22Rv1 (cell line): Measurements from ENCODE around the gene UPP2.
A peak's percentile ranks its signal among the peaks of the same experiment; 100 is the strongest.

Experiments
- H3K27ac ChIP-seq: fragments of 450-650 bp; 2 replicates; pipeline ENCODE4 v1.5.1; 2017
- ZFX ChIP-seq: fragments of 450-650 bp; IDR thresholded peaks from 2 replicates; pipeline ENCODE4 v1.6.1; 2017; ENCODE audit warnings: antibody characterized with exemption, borderline replicate concordance
- TF ChIP-seq, protein P1 (sequence below): fragments of 450-650 bp; IDR thresholded peaks from 2 replicates; pipeline ENCODE4 v1.5.1; 2017; ENCODE audit warnings: mild to moderate bottlenecking

The UPP2 gene

DNA sequence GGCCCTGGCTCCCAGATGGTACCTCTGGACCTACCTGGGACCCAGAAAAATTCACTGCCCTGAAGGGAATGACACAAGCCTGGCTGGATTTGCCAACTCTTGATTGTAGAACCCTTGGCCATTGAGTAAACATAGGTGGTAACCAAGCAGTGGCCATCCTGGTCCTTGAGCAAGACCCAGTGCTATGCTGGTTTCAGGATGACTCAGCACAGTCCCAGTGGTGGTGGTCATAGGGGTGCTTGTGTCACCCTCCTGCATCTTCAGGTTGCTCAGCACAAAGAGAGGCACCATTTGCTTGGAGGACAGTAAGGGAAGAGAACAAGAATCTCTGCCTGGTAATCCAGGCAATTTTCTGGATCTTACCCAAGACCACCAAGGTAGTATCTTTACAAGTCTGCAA lies 52.9 kb downstream of the UPP2 start:
- H3K27ac ChIP-seq: no peak overlapping the region
- TF ChIP-seq ZFX: no peak
- TF ChIP-seq, protein P1, sequence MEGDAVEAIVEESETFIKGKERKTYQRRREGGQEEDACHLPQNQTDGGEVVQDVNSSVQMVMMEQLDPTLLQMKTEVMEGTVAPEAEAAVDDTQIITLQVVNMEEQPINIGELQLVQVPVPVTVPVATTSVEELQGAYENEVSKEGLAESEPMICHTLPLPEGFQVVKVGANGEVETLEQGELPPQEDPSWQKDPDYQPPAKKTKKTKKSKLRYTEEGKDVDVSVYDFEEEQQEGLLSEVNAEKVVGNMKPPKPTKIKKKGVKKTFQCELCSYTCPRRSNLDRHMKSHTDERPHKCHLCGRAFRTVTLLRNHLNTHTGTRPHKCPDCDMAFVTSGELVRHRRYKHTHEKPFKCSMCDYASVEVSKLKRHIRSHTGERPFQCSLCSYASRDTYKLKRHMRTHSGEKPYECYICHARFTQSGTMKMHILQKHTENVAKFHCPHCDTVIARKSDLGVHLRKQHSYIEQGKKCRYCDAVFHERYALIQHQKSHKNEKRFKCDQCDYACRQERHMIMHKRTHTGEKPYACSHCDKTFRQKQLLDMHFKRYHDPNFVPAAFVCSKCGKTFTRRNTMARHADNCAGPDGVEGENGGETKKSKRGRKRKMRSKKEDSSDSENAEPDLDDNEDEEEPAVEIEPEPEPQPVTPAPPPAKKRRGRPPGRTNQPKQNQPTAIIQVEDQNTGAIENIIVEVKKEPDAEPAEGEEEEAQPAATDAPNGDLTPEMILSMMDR: no peak

DNA sequence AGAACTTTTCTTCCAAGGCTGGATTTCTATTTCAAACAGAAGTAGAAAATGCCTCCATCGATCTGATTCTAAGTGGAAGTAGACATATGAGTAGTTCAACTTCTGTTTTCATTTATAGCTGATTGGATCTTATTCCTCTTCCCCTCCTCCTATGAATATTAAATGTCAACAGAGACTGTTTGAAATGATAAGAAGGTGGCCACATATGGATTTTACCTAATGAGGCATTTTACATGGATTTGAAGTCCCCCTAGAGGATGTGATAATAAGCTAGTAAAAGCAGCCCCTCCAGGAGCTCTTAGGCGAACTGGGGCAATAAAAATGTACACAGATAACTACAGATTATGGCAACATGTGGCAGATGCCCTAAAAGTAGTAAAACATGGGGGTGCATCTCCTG lies 71.0 kb downstream of the UPP2 start:
- no peak overlapping the region for H3K27ac ChIP-seq
- TF ChIP-seq ZFX: no peak
- TF ChIP-seq, protein P1: no peak

DNA sequence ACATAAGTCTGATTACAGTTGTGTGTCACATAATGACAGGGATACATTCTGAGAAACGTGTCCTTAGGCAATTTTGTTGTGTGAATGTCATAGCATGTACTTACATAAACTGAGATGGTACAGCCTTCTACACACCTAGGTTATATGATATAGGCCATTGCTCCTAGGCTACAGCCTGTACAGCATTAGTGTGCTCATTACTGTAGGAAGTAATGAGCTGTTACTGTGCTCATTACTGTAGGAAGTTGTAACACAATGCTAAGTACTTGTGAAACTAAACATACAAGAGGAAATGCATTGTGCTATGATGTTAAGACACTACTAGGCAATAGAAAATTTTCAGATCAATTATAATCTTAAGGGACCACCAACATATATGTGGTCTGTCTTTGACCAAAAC lies 72.8 kb downstream of the UPP2 start:
- TF ChIP-seq, protein P1: no peak
- H3K27ac ChIP-seq: no peak overlapping the region

DNA sequence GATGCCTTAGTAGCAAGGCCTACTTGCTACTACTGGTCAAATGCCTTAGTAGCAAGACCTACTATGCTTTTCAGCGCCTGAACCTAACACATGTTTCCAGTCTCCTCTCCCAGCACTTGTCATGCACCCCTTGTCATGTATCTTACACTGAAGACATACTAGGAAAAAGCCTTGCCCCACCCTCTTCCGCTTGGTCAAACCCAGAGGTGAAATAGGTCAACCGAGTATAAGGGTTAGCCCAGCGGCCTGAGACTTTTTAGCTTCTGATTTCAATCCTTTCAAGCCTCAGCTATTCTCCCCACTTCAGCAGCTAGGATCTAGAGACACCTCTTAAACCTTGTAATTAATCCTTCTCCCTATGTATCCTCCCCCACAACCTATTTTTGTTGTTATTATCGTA lies 73.3 kb downstream of the UPP2 start:
- no peak overlapping the region for H3K27ac ChIP-seq
- TF ChIP-seq, protein P1: no peak
- TF ChIP-seq ZFX: no peak

DNA sequence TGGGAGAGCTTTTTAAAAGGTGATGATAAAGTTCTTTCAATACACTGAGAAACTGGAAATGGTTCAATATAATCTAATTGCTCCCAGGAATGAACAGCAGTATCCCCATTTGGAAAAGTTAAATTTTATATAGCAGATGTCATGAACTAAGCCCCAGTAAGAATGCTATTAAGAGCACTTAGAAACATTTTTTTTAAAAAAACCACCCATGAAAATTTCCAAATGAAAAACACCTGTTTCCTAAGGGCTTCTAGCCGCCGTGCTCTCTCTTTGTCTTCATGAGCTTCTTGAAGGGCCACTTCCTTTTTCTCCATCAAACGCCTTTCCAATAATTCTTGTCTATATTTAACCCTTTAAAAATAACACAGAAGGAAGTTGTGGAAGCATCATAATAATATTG lies 77.0 kb downstream of the UPP2 start:
- TF ChIP-seq, protein P1: no peak
- no peak for TF ChIP-seq ZFX
- no peak overlapping the region for H3K27ac ChIP-seq

DNA sequence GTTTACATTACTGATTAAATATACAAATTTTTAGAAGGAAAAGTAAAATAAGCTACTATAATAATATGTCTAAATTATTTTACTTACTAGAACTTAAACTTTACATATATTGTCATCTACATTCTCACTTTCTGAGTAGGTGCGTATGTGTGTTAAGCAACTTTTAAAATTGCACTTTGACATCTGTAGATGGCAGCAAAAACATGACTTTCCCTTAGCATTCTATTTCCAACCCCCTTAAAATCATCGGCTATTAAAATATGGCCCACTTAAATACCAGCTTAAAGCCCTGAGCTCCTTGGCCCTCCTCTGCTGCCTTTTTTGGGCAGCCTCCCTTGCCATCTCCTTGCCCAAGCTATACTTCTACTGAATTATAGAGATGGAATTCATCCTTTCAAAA lies 78.0 kb downstream of the UPP2 start:
- H3K27ac ChIP-seq: no peak overlapping the region
- TF ChIP-seq, protein P1: 0 out of 2 replicates have a peak, but pooled peaks have one; percentile 15
- no peak for TF ChIP-seq ZFX

DNA sequence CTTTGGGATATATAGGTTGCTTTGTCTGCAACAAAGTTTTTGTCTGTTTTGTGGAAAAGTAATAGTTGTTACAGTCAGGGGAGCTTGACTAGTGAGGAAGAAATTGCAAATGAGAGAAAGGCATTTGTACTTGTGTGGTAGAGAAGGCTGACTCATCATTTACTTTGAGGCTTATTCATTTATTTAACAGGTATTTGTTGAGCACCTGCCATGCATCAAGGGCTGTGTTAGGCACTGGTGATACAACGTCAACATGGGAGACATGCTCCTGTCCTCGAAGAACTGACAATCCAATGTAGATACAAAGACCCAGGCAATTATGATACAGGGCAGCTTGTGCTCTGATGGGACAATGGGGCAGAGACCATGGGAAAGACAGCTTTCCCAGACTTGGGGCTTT lies 79.5 kb downstream of the UPP2 start:
- no peak overlapping the region for H3K27ac ChIP-seq
- TF ChIP-seq, protein P1: no peak
- TF ChIP-seq ZFX: no peak
